Neutrophil (primary cell): ENCODE data around the gene TNFRSF13B.

Experiments used
- H3K27ac ChIP-seq: fragments of 200-600 bp; sonication (generic); 2 replicates; pipeline ENCODE4 v1.5.1; 2016; ENCODE audit warnings: mild to moderate bottlenecking, moderate library complexity
- H3K27me3 ChIP-seq: fragments of 200-600 bp; sonication (generic); 2 replicates; pipeline ENCODE4 v1.6.0; 2016; ENCODE audit warnings: mild to moderate bottlenecking
- H3K36me3 ChIP-seq: fragments of 200-600 bp; sonication (generic); 2 replicates; pipeline ENCODE4 v1.5.1; 2017
- H3K4me1 ChIP-seq, 2 experiments: fragments of 200-600 bp in 1 of 2; sonication (generic) in 1 of 2; 1 replicate in 1 of 2; 2 replicates in 1 of 2; pipeline versions ENCODE4 v1.5.1 to v1.6.1; 2013 to 2016; ENCODE audit warnings: low read depth in 1 of 2, low read length in 1 of 2, mild to moderate bottlenecking in 1 of 2, moderate library complexity in 1 of 2; ENCODE audit not compliant: control insufficient read depth in 1 of 2, insufficient read depth in 1 of 2
- H3K4me3 ChIP-seq, 2 experiments: fragments of 200-600 bp in 1 of 2; sonication (generic) in 1 of 2; 1 replicate in 1 of 2; 2 replicates in 1 of 2; pipeline ENCODE4 v1.5.1; 2013 to 2016; ENCODE audit warnings: low read depth in 1 of 2, low read length in 1 of 2, mild to moderate bottlenecking in 1 of 2, moderate library complexity in 1 of 2
- H3K9me3 ChIP-seq: fragments of 200-600 bp; sonication (generic); 2 replicates; pipeline ENCODE4 v1.5.1; 2016
- CTCF ChIP-seq: fragments of 200-600 bp; sonication (generic); IDR thresholded peaks from 2 replicates; pipeline ENCODE4 v1.5.1; 2016; ENCODE audit warnings: antibody characterized with exemption

TNFRSF13B gene

GRCh38 chr17:16995930-16996329 lies 24.0 kb upstream of the TNFRSF13B start:
- no peaks in the 10 kb centered on the region for H3K4me1 ChIP-seq
- no peaks in the 10 kb centered on the region for H3K27me3 ChIP-seq
- no peak overlapping the region for H3K4me3 ChIP-seq
- H3K27ac ChIP-seq = no peak overlapping the region
- TF ChIP-seq CTCF = no peak
- H3K36me3 ChIP-seq = no peaks in the 10 kb centered on the region
- no peaks in the 10 kb centered on the region for H3K9me3 ChIP-seq

DNA sequence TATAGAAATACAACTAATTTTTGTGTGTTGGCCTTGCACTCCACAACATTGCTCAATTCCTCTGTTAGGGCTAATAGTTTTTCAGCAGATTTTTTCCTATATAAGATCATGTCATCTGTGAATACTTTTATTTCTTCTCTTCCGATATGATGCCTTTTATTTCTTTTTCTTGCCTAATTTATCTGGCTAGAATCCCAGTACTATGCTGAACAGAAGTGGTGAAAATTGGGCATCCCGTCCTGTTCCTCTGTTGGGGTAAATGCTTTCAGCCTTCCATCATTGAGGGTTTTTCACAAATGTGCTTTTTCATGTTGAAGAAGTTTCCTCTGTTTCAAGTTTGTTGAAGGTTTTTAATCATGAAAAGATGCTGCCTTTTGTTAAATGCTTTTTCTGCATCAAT lies 22.7 kb upstream of the TNFRSF13B start:
- Histone ChIP-seq H3K9me3 (no peaks in the 10 kb centered on the region), H3K27me3 (no peaks in the 10 kb centered on the region), H3K27ac (no peak overlapping the region), H3K4me3 (no peak overlapping the region), H3K36me3 (no peaks in the 10 kb centered on the region), H3K4me1 (no peaks in the 10 kb centered on the region)
- no peak for TF ChIP-seq CTCF

DNA sequence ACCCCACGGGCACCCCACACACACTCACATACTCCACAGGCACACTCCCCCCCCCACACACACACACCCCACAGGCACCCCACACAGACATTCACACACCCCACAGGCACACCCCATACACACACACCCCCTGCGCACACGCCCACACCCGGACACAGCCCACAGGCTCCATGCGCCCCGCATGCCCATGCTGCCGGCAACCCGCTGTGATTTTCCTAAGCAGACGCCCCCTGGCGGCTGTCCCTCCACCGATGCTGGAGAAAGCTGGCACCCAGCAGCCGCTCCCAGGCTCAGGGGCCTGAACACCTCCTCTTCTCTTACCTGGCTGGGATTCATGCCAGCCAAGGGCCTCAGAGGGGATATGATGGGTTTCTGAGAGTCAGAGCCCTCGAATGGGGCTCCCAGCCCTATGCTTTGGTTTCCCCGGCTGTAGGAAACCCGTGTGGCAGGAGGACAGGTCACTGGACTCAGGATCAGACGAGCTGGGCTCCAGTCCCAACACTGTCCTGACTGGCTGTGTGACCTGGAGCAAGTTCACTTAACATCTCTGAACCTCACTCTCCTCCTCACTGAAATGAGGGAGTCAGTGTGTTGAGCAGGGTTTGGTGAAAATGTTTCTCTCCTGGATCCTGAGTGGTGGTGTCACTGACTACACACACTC lies 19.6 kb upstream of the TNFRSF13B start:
- Histone ChIP-seq H3K27ac (no peak overlapping the region), H3K9me3 (no peaks in the 10 kb centered on the region), H3K36me3 (no peaks in the 10 kb centered on the region), H3K27me3 (no peaks in the 10 kb centered on the region), H3K4me3 (no peak overlapping the region), H3K4me1 (no peaks in the 10 kb centered on the region)
- TF ChIP-seq CTCF = peak; percentile 45

- Histone ChIP-seq H3K27me3 (no peaks in the 10 kb centered on the region), H3K9me3 (no peaks in the 10 kb centered on the region), H3K27ac (no peak overlapping the region), H3K4me1 (no peaks in the 10 kb centered on the region), H3K36me3 (no peaks in the 10 kb centered on the region), H3K4me3 (no peak overlapping the region)
- no peak for TF ChIP-seq CTCF
Measured at GRCh38 chr17:16989953-16990860, 18.3 kb upstream of the TNFRSF13B start.

DNA sequence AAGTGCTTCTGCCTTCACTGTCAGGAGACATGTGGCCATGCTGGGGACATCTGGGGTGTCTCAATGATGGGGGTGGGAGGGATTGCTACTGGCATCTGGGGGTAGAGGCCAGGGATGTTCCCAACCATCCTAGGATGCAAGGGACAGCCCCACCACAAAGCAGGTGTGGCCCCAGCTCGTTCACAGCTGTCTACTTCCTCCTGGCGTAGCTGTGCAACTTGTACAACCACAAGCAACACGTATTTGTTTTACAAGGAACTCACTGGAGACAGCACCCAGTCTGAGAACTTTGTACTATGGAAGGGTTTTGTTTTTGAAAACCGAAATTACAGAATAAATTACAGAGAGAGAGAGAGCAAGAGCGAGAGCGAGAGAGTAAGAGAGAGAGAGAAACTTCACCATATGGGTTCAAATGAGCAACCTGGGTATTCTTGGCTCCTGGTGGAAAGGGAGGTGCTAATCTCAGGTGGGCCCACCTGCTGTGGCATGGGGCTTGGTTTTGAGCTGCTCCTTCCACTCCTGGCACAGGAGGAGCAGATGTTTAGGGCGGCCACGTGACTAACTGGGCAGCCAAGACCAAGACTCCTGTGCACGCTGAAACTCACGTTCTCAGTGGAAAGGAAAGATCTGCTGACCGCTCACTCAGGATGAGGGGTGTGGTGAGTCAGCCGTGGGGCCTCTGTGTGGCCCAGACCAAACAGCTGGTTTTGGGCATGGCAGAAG lies 17.5 kb upstream of the TNFRSF13B start:
- H3K4me1 ChIP-seq = no peaks in the 10 kb centered on the region

More for the DNA sequence above, 17.5 kb upstream of the TNFRSF13B start:
- no peak for TF ChIP-seq CTCF
- Histone ChIP-seq H3K36me3 (no peaks in the 10 kb centered on the region), H3K4me3 (no peak overlapping the region), H3K27ac (no peak overlapping the region), H3K9me3 (no peaks in the 10 kb centered on the region), H3K27me3 (no peaks in the 10 kb centered on the region)
